Nephron progenitor cell (in vitro differentiated cells): Measurements from ENCODE around the gene RAB7B.

ENCODE experiments used
- DNase-seq: peaks from one replicate; pipeline ENCODE4 v3.0.0; 2021
- H3K27ac Mint-ChIP-seq: 2 replicates; pipeline ENCODE4 v1.8.0; 2021; ENCODE audit warnings: mild to moderate bottlenecking, moderate library complexity, mixed read lengths
- H3K27me3 Mint-ChIP-seq: 2 replicates; pipeline ENCODE4 v1.8.0; 2021; ENCODE audit warnings: mild to moderate bottlenecking, low read depth, mixed read lengths; ENCODE audit not compliant: poor library complexity
- H3K36me3 Mint-ChIP-seq: 2 replicates; pipeline ENCODE4 v1.8.0; 2021; ENCODE audit warnings: low read depth, mixed read lengths
- H3K4me1 Mint-ChIP-seq: 2 replicates; pipeline ENCODE4 v1.8.0; 2021; ENCODE audit warnings: mixed read lengths
- H3K4me3 Mint-ChIP-seq: 2 replicates; pipeline ENCODE4 v1.8.0; 2021; ENCODE audit warnings: mild to moderate bottlenecking, moderate library complexity, mixed read lengths
- H3K9me3 Mint-ChIP-seq: 2 replicates; pipeline ENCODE4 v1.8.0; 2021; ENCODE audit warnings: mild to moderate bottlenecking, moderate library complexity, mixed read lengths
- TF ChIP-seq, protein P1 (sequence below): fragments of 200-600 bp; sonication (generic); IDR thresholded peaks from 2 replicates; pipeline ENCODE4 v1.5.0; 2021; ENCODE audit warnings: antibody characterized with exemption

RAB7B gene

DNA sequence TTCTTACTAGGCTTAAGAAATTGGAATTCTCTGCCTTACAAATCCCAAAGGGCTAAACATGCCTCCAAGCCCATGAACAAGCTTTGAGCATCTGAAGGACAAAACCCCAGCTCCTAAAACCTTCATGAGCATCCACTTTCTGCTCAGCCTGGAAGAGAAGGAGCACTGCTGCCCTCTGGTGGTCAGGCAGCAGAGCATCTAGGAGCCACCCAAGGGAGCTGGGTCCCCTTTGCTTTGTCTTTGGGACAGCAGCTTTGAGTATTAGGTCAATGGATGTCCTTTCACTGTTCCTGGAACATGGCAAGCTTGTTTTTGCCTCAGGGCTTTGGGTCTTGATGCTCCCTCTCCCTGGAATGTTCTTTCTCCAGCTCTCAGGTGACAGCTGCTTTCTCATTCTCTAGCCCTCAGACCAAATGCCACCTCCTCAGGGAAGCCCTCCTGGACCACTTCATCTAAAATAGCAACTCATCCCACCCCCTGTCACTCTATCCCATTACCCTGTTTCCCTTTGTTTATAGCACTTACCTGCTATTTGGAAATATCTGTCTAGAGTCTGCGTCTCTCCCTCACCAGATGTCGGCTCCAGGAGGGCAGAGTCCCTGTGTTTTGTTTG lies 25.7 kb downstream of the RAB7B start:
- Mint-ChIP-seq H3K36me3 (no peaks in the 10 kb centered on the region), H3K4me1 (peaks cover 24% of the 10 kb centered on the region), H3K27me3 (peaks cover 10% of the 10 kb centered on the region), H3K9me3 (no peaks in the 10 kb centered on the region), H3K4me3 (no peak overlapping the region), H3K27ac (no peak overlapping the region)
- DNase-seq = peak; percentile 83
- TF ChIP-seq, protein P1, sequence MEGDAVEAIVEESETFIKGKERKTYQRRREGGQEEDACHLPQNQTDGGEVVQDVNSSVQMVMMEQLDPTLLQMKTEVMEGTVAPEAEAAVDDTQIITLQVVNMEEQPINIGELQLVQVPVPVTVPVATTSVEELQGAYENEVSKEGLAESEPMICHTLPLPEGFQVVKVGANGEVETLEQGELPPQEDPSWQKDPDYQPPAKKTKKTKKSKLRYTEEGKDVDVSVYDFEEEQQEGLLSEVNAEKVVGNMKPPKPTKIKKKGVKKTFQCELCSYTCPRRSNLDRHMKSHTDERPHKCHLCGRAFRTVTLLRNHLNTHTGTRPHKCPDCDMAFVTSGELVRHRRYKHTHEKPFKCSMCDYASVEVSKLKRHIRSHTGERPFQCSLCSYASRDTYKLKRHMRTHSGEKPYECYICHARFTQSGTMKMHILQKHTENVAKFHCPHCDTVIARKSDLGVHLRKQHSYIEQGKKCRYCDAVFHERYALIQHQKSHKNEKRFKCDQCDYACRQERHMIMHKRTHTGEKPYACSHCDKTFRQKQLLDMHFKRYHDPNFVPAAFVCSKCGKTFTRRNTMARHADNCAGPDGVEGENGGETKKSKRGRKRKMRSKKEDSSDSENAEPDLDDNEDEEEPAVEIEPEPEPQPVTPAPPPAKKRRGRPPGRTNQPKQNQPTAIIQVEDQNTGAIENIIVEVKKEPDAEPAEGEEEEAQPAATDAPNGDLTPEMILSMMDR = peak; percentile 97

DNA sequence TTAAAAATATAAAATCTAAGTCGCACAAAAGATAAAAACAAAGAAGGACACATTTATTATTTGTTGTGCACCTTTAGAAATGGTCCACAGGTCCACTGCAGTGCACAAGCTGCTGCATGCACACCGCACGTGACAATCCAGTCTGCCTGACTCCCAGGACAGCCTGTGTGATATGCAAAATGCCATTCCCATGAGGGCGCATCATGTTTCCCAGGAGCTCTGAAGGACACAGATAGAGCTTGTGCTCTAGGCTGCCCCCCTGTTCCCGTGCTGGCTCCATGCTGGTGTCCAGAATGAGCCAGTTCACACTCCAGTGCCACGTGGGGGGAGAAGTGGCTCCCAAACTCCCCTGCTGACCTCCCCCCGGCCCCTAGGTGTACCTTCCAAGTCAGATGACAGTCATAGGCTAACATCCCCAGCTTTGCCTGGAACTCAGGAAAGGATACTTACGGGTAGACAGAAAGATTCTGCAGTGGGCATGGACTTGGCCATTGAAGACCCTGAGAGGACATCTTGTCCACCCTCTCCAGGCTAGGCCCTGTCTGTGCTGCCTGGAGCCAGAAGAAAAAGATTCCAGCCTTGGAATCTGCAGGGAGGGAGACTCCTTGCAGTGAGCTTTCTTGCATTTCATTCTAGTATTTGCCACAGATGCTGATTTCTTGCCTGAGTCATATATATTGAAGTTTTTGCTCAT lies 26.3 kb downstream of the RAB7B start:
- Mint-ChIP-seq H3K4me1 (peaks cover 24% of the 10 kb centered on the region), H3K36me3 (no peaks in the 10 kb centered on the region), H3K27ac (no peak overlapping the region), H3K9me3 (no peaks in the 10 kb centered on the region), H3K4me3 (no peak overlapping the region), H3K27me3 (peaks cover 8% of the 10 kb centered on the region)
- DNase-seq = peak; percentile 32
- TF ChIP-seq, protein P1 = no peak

DNA sequence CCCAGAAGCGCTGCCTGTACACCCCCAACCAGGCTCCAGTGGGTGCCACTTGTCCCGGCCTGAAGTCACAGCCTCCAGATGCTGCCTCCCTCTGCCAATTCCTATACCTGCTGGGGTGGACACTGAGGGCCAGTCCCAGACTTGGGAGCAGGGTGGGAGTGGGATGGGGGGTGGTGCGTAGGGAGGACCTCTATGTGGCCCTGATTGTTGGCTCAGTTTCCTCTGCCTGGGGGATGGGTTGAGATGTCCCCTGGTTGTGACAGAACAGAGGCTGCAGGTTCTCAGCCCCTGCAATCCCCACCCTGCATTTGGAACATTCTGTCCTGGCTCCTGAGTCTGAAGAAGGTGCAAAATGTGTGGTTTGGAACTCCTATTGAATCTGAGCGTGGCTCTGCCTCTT lies 27.2 kb downstream of the RAB7B start:
- no peaks in the 10 kb centered on the region for H3K9me3 Mint-ChIP-seq
- no peak overlapping the region for H3K4me3 Mint-ChIP-seq
- H3K4me1 Mint-ChIP-seq = peaks cover 24% of the 10 kb centered on the region
- TF ChIP-seq, protein P1 = no peak
- H3K36me3 Mint-ChIP-seq = no peaks in the 10 kb centered on the region
- peaks cover 8% of the 10 kb centered on the region for H3K27me3 Mint-ChIP-seq
- no peak for DNase-seq
- H3K27ac Mint-ChIP-seq = no peak overlapping the region

DNA sequence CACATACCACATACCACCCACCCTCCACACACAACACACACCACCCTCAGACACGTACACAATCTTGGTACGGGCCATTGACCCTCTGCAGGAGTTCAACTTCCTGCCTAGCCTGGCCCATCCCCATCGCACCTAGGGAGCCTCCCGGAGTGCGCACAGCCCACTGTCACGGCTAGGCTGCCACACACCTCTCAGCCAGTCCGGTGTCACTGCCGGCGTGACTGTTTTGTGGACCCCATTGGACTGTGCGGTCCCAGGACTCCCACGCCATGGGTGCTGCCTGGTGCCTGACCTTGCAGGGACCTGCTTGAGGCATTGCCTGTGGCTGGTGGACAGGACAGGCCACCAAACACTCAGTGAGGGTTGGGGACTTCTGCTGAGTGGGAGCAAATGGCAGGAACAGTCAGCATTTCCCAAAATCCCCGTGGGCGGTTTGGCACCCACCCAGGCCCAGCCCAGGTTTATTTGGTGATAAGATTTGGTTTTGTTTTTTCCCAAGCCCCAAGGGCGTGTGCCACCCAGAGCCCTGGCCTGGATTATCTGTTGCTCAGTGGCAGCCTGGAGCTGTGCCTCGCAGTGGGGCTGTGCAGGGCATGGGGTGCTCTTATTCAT lies 27.7 kb downstream of the RAB7B start:
- H3K27me3 Mint-ChIP-seq = peaks cover 8% of the 10 kb centered on the region
- no peaks in the 10 kb centered on the region for H3K9me3 Mint-ChIP-seq
- peaks cover 24% of the 10 kb centered on the region for H3K4me1 Mint-ChIP-seq
- no peak for DNase-seq
- TF ChIP-seq, protein P1 = no peak
- H3K27ac Mint-ChIP-seq = no peak overlapping the region
- H3K36me3 Mint-ChIP-seq = no peaks in the 10 kb centered on the region
- H3K4me3 Mint-ChIP-seq = no peak overlapping the region

DNA sequence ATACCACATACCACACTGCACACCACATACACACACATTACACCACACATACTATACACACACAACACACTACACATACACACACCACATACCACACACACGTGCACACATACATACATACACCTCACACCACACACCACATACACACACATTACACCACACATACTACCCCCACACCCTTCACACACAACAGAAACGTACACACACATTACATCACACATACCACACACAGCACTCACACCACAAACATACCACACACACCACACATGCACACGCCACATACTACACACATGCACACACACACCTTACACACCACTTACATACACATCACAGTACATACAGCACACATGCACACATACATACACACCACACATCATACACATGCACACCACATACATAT lies 28.5 kb downstream of the RAB7B start:
- H3K4me3 Mint-ChIP-seq = no peak overlapping the region

More for the DNA sequence above, 28.5 kb downstream of the RAB7B start:
- TF ChIP-seq, protein P1 = no peak
- H3K36me3 Mint-ChIP-seq = no peaks in the 10 kb centered on the region
- H3K9me3 Mint-ChIP-seq = no peaks in the 10 kb centered on the region
- H3K27me3 Mint-ChIP-seq = peaks cover 8% of the 10 kb centered on the region
- H3K27ac Mint-ChIP-seq = no peak overlapping the region
- no peak for DNase-seq
- H3K4me1 Mint-ChIP-seq = peaks cover 24% of the 10 kb centered on the region
